Suprapubic skin (tissue), 4 donors: Measurements from ENCODE around the gene MED27. TPM values are rescaled to one million over a fixed set of nuclear protein-coding genes. Genes with fewer than 3 reads are reported as not detected.

Source experiments
- DNase-seq, 2 donors: peaks; one replicate each; pipeline ENCODE4 v3.0.0-alpha.2; 2019; ENCODE audit warnings: low spot score in 2 of 2
- H3K27ac ChIP-seq: fragments of 200-600 bp; sonication (generic); one replicate; pipeline ENCODE4 v1.5.1; 2019
- H3K27me3 ChIP-seq: fragments of 200-600 bp; sonication (generic); one replicate; pipeline ENCODE4 v1.5.1; 2019
- H3K36me3 ChIP-seq: fragments of 200-600 bp; sonication (generic); one replicate; pipeline ENCODE4 v1.5.1; 2019
- H3K4me1 ChIP-seq: fragments of 200-600 bp; sonication (generic); one replicate; pipeline ENCODE4 v1.5.1; 2019
- H3K4me3 ChIP-seq: fragments of 200-600 bp; sonication (generic); one replicate; pipeline ENCODE4 v1.5.1; 2019; ENCODE audit warnings: mild to moderate bottlenecking
- H3K9me3 ChIP-seq: fragments of 200-600 bp; sonication (generic); one replicate; pipeline ENCODE4 v1.5.1; 2019
- CTCF ChIP-seq, 2 donors: fragments of 200-600 bp in 1 of 2; fragments of 450-650 bp in 1 of 2; sonication (generic) in 1 of 2; IDR thresholded peaks; one replicate each; pipeline ENCODE4 v1.5.1; 2016 to 2019; ENCODE audit warnings: antibody characterized with exemption in 2 of 2, mild to moderate bottlenecking in 1 of 2, moderate library complexity in 1 of 2
- EP300 ChIP-seq: sonication (generic); formaldehyde crosslinking; IDR thresholded peaks from one replicate; pipeline ENCODE4 v1.6.1; 2017; ENCODE audit warnings: antibody characterized with exemption
- POLR2A ChIP-seq, 2 donors: fragments of 450-650 bp; IDR thresholded peaks; one replicate each; pipeline ENCODE4 v1.6.1; 2017; ENCODE audit warnings: antibody characterized with exemption in 2 of 2, mild to moderate bottlenecking in 2 of 2, moderate library complexity in 2 of 2
- POLR2AphosphoS5 ChIP-seq, 3 donors: sonication (generic); formaldehyde crosslinking; IDR thresholded peaks; one replicate each; pipeline ENCODE4 v1.6.1; 2017; ENCODE audit warnings: antibody characterized with exemption in 3 of 3
- WGBS: methylation state at CpG from one replicate; pipeline ENCODE4 v1.1.5; 2018; 5-methylcytosine and 5-hydroxymethylcytosine counted together
- total RNA-seq, 4 donors: library from RNA; depleted of rRNA; stranded (reverse); fragments of >200 nt; gene quantifications; one replicate each; pipeline ENCODE4 v1.1.0, GENCODE V29; 2016

MED27 gene
- total RNA-seq, 4 donors from 2014 or later, result 12.6 to 20.3 (median 16.0) TPM

- TF ChIP-seq POLR2A (IDR thresholded peaks at IDR 0.05), result no peak
- TF ChIP-seq EP300, result no peak
- no peak for TF ChIP-seq POLR2AphosphoS5 (IDR thresholded peaks at IDR 0.05)
- no peak for TF ChIP-seq CTCF (IDR thresholded peaks at IDR 0.05)
- Histone ChIP-seq H3K27me3 (no peaks in the 10 kb centered on the region), H3K4me3 (no peak overlapping the region), H3K9me3 (no peaks in the 10 kb centered on the region), H3K27ac (no peak overlapping the region), H3K36me3 (peaks cover 6% of the 10 kb centered on the region), H3K4me1 (no peaks in the 10 kb centered on the region)
- WGBS, result 89% methylated on average over 4 of the region's 4 CpGs
- no peak for DNase-seq
Measured at GRCh38 chr9:131880833-131881583, 198.7 kb downstream of the MED27 start.

- 90% methylated on average over 13 of the region's 13 CpGs for WGBS
- Histone ChIP-seq H3K36me3 (peaks cover 6% of the 10 kb centered on the region), H3K27me3 (no peaks in the 10 kb centered on the region), H3K4me3 (no peak overlapping the region), H3K27ac (no peak overlapping the region), H3K4me1 (no peaks in the 10 kb centered on the region), H3K9me3 (no peaks in the 10 kb centered on the region)
- no peak for DNase-seq
- TF ChIP-seq POLR2AphosphoS5 (IDR thresholded peaks at IDR 0.05) (no peak), EP300 (no peak), POLR2A (IDR thresholded peaks at IDR 0.05) (no peak), CTCF (IDR thresholded peaks at IDR 0.05) (no peak)
Measured at GRCh38 chr9:131879911-131880290, 199.8 kb downstream of the MED27 start.

GRCh38 chr9:131879181-131879910 is 200.3 kb downstream of the MED27 start:
- Histone ChIP-seq H3K27ac (no peak overlapping the region), H3K4me3 (no peak overlapping the region), H3K36me3 (peaks cover 6% of the 10 kb centered on the region), H3K9me3 (no peaks in the 10 kb centered on the region), H3K27me3 (no peaks in the 10 kb centered on the region), H3K4me1 (no peaks in the 10 kb centered on the region)
- no peak for DNase-seq
- no peak for TF ChIP-seq POLR2AphosphoS5 (IDR thresholded peaks at IDR 0.05)
- TF ChIP-seq CTCF (IDR thresholded peaks at IDR 0.05), result no peak
- no peak for TF ChIP-seq POLR2A (IDR thresholded peaks at IDR 0.05)
- no peak for TF ChIP-seq EP300
- 90% methylated on average over 7 of the region's 11 CpGs for WGBS

GRCh38 chr9:131876486-131876885 is 203.2 kb downstream of the MED27 start:
- H3K27me3 ChIP-seq, result no peaks in the 10 kb centered on the region
- H3K4me3 ChIP-seq, result no peak overlapping the region
- 96% methylated on average over 14 of the region's 16 CpGs for WGBS

GRCh38 chr9:131875828-131876485 is 203.7 kb downstream of the MED27 start:
- no peak overlapping the region for H3K27ac ChIP-seq
- no peak for DNase-seq
- no peaks in the 10 kb centered on the region for H3K9me3 ChIP-seq
- no peak overlapping the region for H3K4me3 ChIP-seq
- WGBS, result 89% methylated on average over 17 of the region's 17 CpGs
- no peaks in the 10 kb centered on the region for H3K27me3 ChIP-seq
- H3K4me1 ChIP-seq, result no peaks in the 10 kb centered on the region
- H3K36me3 ChIP-seq, result peaks cover 4% of the 10 kb centered on the region
- no peak for TF ChIP-seq POLR2AphosphoS5 (IDR thresholded peaks at IDR 0.05)
- TF ChIP-seq EP300, result no peak
- TF ChIP-seq CTCF (IDR thresholded peaks at IDR 0.05), result no peak
- no peak for TF ChIP-seq POLR2A (IDR thresholded peaks at IDR 0.05)

More at GRCh38 chr9:131876486-131876885, 203.2 kb downstream of the MED27 start:
- no peak overlapping the region for H3K27ac ChIP-seq
- H3K36me3 ChIP-seq, result peaks cover 4% of the 10 kb centered on the region
- H3K4me1 ChIP-seq, result no peaks in the 10 kb centered on the region
- no peaks in the 10 kb centered on the region for H3K9me3 ChIP-seq
- DNase-seq, result no peak
- no peak for TF ChIP-seq POLR2A (IDR thresholded peaks at IDR 0.05)
- TF ChIP-seq EP300, result no peak
